HL-60 (cell line): ENCODE measurements around the gene GTPBP8.

Experiments used
- DNase-seq, 2 experiments: peaks; one replicate each; pipeline ENCODE4 v3.0.0-alpha.2; 2010 to 2020; ENCODE audit warnings: low read depth in 1 of 2, low spot score in 1 of 2
- H3K27ac ChIP-seq: fragments of 250-450 bp; sonication (Bioruptor Pico); replicated peaks from 2 replicates; pipeline ENCODE4 v1.5.1; 2020; ENCODE audit warnings: mild to moderate bottlenecking, moderate library complexity
- H3K27me3 ChIP-seq: fragments of 250-450 bp; sonication (Bioruptor Pico); 2 replicates; pipeline ENCODE4 v1.5.1; 2021; ENCODE audit warnings: mild to moderate bottlenecking, moderate library complexity; ENCODE audit not compliant: insufficient read depth, poor library complexity, severe bottlenecking
- H3K4me3 ChIP-seq: replicated peaks from 2 replicates; pipeline ENCODE4 v1.5.1; 2011; ENCODE audit warnings: mild to moderate bottlenecking, control low read depth, low read length; ENCODE audit not compliant: insufficient read depth
- GABPA ChIP-seq: IDR thresholded peaks from 2 replicates; pipeline ENCODE4 v1.6.1; 2012; ENCODE audit warnings: low read depth
- POLR2AphosphoS5 ChIP-seq: IDR thresholded peaks from 2 replicates; pipeline ENCODE4 v1.6.1; 2012; ENCODE audit warnings: low read depth
- SPI1 ChIP-seq: IDR thresholded peaks from 2 replicates; pipeline ENCODE4 v1.6.1; 2012; ENCODE audit warnings: low read depth, mild to moderate bottlenecking, borderline replicate concordance
- TF ChIP-seq, protein P1 (sequence below): IDR thresholded peaks from 2 replicates; pipeline ENCODE4 v1.6.1; 2012; ENCODE audit warnings: low read depth; ENCODE audit not compliant: insufficient replicate concordance
- TF ChIP-seq, protein P2 (sequence below): IDR thresholded peaks from one replicate; pipeline ENCODE4 v1.5.1; 2011; ENCODE audit warnings: low read length, control low read depth, inconsistent platforms; ENCODE audit not compliant: insufficient read depth

The GTPBP8 gene

DNA sequence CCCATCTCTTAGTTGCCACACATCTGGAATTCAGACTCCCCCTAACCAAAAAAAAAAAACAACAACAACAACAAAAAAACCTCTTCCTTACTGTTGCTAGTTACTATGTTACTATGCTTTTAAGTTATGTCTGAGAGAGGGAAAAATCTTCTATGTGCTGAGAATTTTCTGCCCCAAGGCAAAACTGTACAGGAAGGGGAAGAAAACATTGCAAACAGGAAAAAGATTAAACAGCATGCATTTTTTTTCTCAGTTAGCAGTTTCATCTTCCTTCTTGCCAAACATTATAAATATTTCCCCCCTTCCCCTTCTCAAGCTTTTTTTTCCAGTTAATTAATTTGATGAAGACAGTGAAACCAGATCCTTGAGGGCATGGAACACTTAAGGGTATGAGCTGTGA is 14.8 kb upstream of the GTPBP8 start:
- Histone ChIP-seq H3K27me3 (no peaks in the 10 kb centered on the region), H3K4me3 (no peak overlapping the region), H3K27ac (no peak overlapping the region)
- no peak for DNase-seq
- TF ChIP-seq GABPA: no peak
- no peak for TF ChIP-seq POLR2AphosphoS5
- no peak for TF ChIP-seq SPI1
- TF ChIP-seq, protein P1, sequence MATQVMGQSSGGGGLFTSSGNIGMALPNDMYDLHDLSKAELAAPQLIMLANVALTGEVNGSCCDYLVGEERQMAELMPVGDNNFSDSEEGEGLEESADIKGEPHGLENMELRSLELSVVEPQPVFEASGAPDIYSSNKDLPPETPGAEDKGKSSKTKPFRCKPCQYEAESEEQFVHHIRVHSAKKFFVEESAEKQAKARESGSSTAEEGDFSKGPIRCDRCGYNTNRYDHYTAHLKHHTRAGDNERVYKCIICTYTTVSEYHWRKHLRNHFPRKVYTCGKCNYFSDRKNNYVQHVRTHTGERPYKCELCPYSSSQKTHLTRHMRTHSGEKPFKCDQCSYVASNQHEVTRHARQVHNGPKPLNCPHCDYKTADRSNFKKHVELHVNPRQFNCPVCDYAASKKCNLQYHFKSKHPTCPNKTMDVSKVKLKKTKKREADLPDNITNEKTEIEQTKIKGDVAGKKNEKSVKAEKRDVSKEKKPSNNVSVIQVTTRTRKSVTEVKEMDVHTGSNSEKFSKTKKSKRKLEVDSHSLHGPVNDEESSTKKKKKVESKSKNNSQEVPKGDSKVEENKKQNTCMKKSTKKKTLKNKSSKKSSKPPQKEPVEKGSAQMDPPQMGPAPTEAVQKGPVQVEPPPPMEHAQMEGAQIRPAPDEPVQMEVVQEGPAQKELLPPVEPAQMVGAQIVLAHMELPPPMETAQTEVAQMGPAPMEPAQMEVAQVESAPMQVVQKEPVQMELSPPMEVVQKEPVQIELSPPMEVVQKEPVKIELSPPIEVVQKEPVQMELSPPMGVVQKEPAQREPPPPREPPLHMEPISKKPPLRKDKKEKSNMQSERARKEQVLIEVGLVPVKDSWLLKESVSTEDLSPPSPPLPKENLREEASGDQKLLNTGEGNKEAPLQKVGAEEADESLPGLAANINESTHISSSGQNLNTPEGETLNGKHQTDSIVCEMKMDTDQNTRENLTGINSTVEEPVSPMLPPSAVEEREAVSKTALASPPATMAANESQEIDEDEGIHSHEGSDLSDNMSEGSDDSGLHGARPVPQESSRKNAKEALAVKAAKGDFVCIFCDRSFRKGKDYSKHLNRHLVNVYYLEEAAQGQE: no peak
- TF ChIP-seq, protein P2, sequence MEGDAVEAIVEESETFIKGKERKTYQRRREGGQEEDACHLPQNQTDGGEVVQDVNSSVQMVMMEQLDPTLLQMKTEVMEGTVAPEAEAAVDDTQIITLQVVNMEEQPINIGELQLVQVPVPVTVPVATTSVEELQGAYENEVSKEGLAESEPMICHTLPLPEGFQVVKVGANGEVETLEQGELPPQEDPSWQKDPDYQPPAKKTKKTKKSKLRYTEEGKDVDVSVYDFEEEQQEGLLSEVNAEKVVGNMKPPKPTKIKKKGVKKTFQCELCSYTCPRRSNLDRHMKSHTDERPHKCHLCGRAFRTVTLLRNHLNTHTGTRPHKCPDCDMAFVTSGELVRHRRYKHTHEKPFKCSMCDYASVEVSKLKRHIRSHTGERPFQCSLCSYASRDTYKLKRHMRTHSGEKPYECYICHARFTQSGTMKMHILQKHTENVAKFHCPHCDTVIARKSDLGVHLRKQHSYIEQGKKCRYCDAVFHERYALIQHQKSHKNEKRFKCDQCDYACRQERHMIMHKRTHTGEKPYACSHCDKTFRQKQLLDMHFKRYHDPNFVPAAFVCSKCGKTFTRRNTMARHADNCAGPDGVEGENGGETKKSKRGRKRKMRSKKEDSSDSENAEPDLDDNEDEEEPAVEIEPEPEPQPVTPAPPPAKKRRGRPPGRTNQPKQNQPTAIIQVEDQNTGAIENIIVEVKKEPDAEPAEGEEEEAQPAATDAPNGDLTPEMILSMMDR: no peak

DNA sequence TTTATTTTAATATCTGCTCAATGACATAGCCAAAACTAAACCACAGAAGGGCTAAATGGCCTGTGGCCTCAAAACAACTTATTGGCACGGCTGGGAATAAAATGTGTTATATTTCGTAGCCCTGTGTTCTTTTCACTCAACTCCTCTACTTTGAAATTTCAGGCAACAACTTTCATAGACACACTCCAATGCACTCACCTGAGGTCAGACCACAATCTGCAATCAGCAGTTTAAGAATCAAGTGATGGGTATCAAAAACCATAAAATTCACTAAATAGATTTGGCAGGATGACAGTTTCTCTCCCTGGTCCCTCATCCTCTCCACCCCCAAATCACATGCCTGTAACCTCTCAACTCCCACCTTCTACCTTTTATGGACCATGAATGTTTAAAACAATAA is 13.8 kb upstream of the GTPBP8 start:
- Histone ChIP-seq H3K27me3 (no peaks in the 10 kb centered on the region), H3K4me3 (no peak overlapping the region), H3K27ac (no peak overlapping the region)
- no peak for DNase-seq
- TF ChIP-seq SPI1 (no peak), POLR2AphosphoS5 (no peak), GABPA (no peak)
- TF ChIP-seq, protein P2: no peak
- TF ChIP-seq, protein P1: no peak

DNA sequence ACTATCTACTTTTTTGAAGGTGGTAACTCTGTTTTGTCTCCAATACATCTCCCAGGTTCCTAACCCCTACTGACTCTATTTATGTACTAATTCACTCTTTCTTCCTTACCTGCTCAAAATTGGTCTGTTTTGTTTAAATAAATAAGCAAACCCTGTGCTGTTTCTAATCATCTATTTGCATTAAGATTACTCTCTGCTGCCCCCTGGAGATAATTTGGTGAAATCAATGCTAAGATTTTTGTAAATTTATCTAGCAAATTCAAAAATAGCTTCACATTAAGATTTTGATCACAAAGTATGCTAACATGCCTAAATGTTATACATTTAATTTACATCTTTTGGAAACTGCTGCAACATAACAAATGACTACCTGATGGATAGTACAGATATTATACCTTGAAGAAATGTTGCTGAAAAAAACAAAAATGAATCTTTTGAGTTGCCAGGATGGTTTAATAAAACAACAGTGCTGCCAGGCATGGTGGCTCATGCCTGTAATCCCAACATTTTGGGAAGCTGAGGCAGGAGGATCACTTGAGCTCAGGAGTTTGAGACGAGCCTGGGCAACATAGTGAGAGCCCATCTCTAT is 11.4 kb upstream of the GTPBP8 start:
- TF ChIP-seq, protein P2: no peak
- TF ChIP-seq, protein P1: no peak
- TF ChIP-seq POLR2AphosphoS5 (no peak), GABPA (no peak), SPI1 (no peak)
- peak in 1 of 2 experiments; percentile 20 for DNase-seq
- H3K4me3 ChIP-seq: no peak overlapping the region
- H3K27ac ChIP-seq: no peak overlapping the region
- no peaks in the 10 kb centered on the region for H3K27me3 ChIP-seq
